SIG-M5 (cell line): Measurements from ENCODE around the gene GBE1.
"Not testable (repeated sequence)": the region's sequence is repeated elsewhere in the genome, so short reads cannot be mapped to it uniquely, and the experiment has no call there.

Source experiments
- DNase-seq: peaks from one replicate; lab custom pipeline; 2025; lab: John Stamatoyannopoulos, UW

Gene GBE1

GRCh38 chr3:81760924-81761903 is at the start of gene GBE1:
TSS of gene GBE1 (minus strand) at chr3:81761645. CDS start at chr3:81761517, 128 bp downstream.
- DNase-seq: peak; percentile 98

- no peak for DNase-seq
These were observed 47.5 kb upstream of the GBE1 start for GRCh38 chr3:81808900-81809299.

GRCh38 chr3:81799403-81799802 is 38.0 kb upstream of the GBE1 start:
- DNase-seq: no peak

- DNase-seq: no peak
These were observed 32.0 kb upstream of the GBE1 start for GRCh38 chr3:81793410-81793809.

- no peak for DNase-seq
These were observed 28.7 kb upstream of the GBE1 start for GRCh38 chr3:81790117-81790516.

- no peak for DNase-seq
These were observed 28.2 kb upstream of the GBE1 start for GRCh38 chr3:81789691-81790090.

- no peak for DNase-seq
These were observed 27.2 kb upstream of the GBE1 start for GRCh38 chr3:81788610-81789009.

GRCh38 chr3:81788044-81788443 is 26.6 kb upstream of the GBE1 start:
- DNase-seq: no peak

GRCh38 chr3:81782585-81782984 is 21.1 kb upstream of the GBE1 start:
- no peak for DNase-seq

- no peak for DNase-seq
These were observed 17.3 kb upstream of the GBE1 start for GRCh38 chr3:81778678-81779182.

GRCh38 chr3:81776643-81777042 is 15.2 kb upstream of the GBE1 start:
- no peak for DNase-seq

GRCh38 chr3:81770710-81771109 is 9.3 kb upstream of the GBE1 start:
- DNase-seq: no peak

- DNase-seq: no peak
These were observed 7.9 kb upstream of the GBE1 start for GRCh38 chr3:81769299-81769698.

- not testable (repeated sequence) for DNase-seq
These were observed 5.9 kb upstream of the GBE1 start for GRCh38 chr3:81767250-81767859.

- no peak for DNase-seq
These were observed 4.0 kb upstream of the GBE1 start for GRCh38 chr3:81765400-81765799.

GRCh38 chr3:81764665-81765064 is 3.2 kb upstream of the GBE1 start:
- DNase-seq: no peak

- DNase-seq: no peak
These were observed 2.6 kb upstream of the GBE1 start for GRCh38 chr3:81764002-81764401.

GRCh38 chr3:81763001-81763400 is 1.6 kb upstream of the GBE1 start:
- DNase-seq: no peak

- DNase-seq: no peak
These were observed 597 bp upstream of the GBE1 start for GRCh38 chr3:81761904-81762580.

- no peak for DNase-seq
These were observed 1.2 kb downstream of the GBE1 start for GRCh38 chr3:81760215-81760614.

- DNase-seq: not testable (repeated sequence)
These were observed 2.7 kb downstream of the GBE1 start for GRCh38 chr3:81758771-81759170.

- DNase-seq: no peak
These were observed 3.2 kb downstream of the GBE1 start for GRCh38 chr3:81758275-81758674.
